GM15510 (cell line): ENCODE data around the gene MAP2K2.

Experiments used
- POLR2A ChIP-seq: IDR thresholded peaks from 3 replicates; pipeline ENCODE4 v1.6.1; 2011; ENCODE audit warnings: borderline replicate concordance; ENCODE audit not compliant: insufficient read length; ENCODE audit errors: extremely low read depth

MAP2K2 gene

GRCh38 chr19:4052993-4053422 is 70.9 kb downstream of the MAP2K2 start:
- no peak for TF ChIP-seq POLR2A

DNA sequence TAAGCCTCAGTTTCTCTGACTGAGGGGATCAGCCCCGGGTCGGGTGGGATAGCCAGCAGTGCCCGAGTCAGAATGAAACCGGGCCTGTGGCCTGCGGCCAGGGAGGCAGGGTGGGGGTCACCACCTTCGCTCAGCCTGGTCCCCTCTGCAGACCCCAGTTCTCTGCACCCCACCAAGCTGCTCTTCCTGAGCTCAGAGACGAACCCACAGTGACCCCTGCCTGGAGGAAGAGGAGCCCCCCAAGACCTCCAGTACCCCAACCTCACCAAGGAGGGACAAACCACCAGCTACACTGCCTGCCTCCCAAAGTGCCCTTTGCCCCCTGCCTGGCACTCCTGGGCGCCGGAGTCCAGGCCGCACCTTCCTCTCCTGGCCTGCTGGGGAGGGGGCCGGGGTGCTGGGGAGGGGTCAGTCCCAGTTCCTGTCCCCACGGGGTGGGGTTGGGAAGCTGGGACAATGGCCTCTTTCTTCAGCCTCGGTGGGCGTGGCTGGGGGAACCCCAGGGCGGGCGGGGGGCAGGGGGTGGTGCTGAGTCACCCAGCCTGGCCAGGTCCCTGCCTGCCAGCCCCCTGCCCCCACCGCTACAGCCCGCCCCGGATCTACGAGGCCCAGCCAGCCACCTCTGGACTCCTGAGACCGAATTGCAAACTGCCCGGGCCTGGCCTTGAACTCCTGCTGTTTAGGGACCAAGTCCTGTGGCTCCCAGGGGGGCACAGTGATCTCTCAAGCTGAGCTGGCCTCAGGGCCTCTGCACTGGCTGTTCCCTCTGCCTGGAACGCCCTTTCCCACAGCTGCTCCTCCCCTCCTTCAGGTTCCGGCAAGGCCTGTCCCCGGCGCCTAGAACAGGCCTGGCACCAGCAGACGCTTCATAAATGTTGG is 71.6 kb downstream of the MAP2K2 start:
- TF ChIP-seq POLR2A = no peak

GRCh38 chr19:4051175-4052101 is 72.5 kb downstream of the MAP2K2 start:
- no peak for TF ChIP-seq POLR2A

GRCh38 chr19:4049432-4049831 is 74.5 kb downstream of the MAP2K2 start:
- TF ChIP-seq POLR2A = no peak

DNA sequence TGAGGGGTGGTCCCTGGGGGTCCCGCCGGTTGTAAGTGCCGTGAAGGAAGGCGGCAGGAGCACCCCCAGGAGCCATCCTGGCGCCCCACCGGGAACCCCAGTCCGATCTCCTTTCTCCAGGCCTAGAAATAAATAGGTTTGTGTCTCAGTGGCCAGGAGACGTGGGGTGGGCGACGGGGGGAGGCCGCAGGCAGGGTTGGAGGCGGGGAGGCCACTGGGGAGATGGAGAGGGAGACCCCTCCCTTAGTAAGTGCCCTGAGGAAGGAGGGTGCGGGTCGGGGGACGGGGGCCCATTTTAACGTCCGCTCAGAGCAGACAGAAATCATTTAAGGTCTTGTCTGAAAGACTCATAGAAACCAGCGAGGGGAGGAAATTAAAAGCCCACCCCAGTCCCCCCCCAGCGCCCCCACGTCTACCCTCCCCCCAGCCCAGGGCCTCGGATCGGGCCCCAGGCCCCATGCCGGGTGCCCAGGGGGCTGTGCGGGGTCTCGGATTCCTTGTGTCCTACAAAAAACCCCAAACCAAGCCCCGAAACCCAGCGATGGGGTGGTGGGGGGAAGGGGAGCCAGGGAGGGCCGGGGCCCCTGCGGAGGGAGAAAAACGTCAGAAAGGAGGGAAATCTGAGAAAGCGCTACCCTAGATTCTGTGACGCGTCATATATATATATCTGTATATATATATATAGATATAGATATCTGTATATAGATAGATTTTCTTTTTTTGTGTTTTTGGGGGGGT is 76.8 kb downstream of the MAP2K2 start:
- TF ChIP-seq POLR2A = no peak

DNA sequence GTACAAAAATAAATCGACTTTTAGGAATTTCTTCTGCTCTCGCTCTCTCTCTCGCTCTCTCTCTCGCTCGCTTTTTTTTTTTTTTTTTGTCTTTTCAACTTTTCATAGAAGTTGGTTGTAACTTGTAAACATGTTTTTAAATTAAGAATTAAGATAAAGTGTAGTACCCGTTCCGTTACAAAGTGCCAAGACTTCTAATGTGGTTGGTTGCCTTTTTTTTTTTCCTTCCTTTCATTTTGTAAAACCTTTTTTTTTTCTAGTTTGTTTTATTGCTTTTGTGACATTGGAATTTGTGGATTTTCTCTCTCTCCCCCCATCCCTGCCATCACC is 77.6 kb downstream of the MAP2K2 start:
- no peak for TF ChIP-seq POLR2A

- TF ChIP-seq POLR2A = no peak
Observed at GRCh38 chr19:4045597-4046361, 78.1 kb downstream of the MAP2K2 start.

GRCh38 chr19:4044990-4045465 is 78.9 kb downstream of the MAP2K2 start:
- no peak for TF ChIP-seq POLR2A

DNA sequence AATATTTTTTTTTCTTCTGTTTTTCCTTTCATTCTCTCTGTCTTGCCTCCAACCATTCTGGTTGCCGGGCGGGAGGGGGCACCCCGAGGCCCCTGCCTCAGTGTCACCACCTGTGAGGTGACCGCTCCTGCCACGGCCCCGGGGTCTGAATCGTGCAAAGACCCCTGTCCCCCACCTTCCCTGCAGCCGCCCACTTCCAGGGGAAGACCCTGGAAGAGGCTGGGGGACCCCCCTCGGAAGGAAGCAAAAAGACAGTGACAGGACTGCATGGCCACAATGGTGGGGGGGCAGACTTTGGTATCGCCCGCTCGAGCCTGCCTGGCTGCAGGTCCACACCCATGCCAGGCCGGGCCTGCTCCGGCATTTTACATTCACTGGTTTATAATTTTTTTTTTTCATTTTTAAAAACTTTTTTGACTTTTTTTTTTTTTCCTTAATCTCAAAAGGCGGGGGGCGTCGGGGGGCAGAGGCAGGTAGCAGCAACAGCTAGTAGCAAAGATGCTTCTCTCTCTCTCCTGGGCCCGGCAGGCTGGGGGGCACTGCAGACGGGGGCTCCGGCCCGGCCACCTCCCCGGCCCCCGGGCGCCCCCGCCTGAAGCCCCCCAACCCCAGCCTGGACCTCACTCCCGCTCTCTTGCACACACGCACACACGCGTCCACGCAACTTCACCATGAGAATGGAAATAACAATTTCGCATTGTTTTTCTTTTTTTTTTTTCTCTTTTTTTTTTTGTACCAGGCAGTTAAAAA is 79.8 kb downstream of the MAP2K2 start:
- no peak for TF ChIP-seq POLR2A

- TF ChIP-seq POLR2A = no peak
Observed at GRCh38 chr19:4043401-4043800, 80.5 kb downstream of the MAP2K2 start.

GRCh38 chr19:4042731-4043082 is 81.2 kb downstream of the MAP2K2 start:
- TF ChIP-seq POLR2A = no peak

GRCh38 chr19:4042064-4042730 is 81.7 kb downstream of the MAP2K2 start:
- TF ChIP-seq POLR2A = peak; percentile 11
